Fibroblast of mammary gland (primary cell): ENCODE data around the gene PTPRM.
A peak's percentile ranks its signal among the peaks of the same experiment; 100 is the strongest.

Experiments
- DNase-seq: peaks from one replicate; pipeline ENCODE4 v3.0.0-alpha.2; 2010; ENCODE audit warnings: low read depth
- H3K4me3 ChIP-seq: 2 replicates; pipeline ENCODE4 v1.5.1; 2011; ENCODE audit warnings: low read depth, mild to moderate bottlenecking, low read length, moderate library complexity; ENCODE audit not compliant: control insufficient read depth
- CTCF ChIP-seq: conservative IDR thresholded peaks from 2 replicates; pipeline ENCODE4 v1.5.1; 2011; ENCODE audit warnings: low read depth, low read length, inconsistent platforms; ENCODE audit not compliant: control insufficient read depth, insufficient read depth

Gene PTPRM

DNA sequence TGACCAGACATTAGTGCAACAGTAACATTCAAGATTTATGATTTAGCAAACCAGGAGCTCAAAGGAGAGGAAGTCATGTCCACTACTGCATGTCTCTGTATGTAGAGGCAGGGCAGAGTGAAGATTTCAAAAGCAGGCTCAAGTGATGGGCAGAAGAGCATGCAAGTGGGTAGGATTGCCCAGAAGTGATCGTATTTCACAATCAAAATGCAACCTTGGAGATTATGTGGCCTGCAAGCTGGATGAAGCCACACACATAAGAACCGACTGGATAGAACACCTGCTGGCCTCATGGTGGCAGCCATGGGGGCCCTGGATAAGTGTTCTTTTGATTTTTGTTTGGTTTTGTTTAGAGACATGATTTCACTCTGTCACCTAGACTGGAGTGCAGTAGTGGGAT is 755.4 kb downstream of the PTPRM start:
- no peak overlapping the region for H3K4me3 ChIP-seq
- no peak for TF ChIP-seq CTCF
- DNase-seq = no peak

DNA sequence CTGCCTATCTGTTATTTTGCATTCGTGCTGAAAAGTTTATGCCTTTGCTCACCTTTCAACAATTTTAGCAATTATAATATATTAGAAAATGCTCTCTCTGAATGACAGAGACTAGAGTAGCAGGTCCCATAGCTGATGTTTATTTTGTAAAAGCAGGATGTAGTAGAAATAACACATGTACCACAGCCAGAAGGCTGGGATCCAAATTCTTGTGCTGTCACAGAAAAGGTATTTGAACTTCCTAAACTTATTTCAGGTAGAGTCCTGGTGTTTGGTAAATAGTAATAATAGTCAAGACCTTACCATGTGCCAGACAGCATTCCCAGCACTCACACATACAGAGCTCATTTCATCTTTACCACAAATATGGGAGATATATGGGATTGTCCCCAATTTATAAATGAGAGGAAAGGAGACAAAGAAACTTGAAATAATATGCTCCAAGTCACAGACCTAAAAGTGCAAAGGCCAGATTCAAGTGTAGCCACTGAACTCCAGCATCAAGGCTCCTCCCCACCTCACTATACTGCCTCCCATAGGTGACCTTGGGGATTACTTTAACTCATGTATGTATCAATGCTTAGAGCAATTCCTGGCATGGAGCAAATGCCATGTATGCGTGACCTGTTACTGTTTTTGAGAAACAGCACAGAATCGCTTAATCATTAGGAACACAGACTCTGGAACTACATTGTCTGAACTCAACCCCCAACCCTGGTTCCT is 757.4 kb downstream of the PTPRM start:
- peak; percentile 11 for TF ChIP-seq CTCF
- no peak overlapping the region for H3K4me3 ChIP-seq
- DNase-seq = no peak

DNA sequence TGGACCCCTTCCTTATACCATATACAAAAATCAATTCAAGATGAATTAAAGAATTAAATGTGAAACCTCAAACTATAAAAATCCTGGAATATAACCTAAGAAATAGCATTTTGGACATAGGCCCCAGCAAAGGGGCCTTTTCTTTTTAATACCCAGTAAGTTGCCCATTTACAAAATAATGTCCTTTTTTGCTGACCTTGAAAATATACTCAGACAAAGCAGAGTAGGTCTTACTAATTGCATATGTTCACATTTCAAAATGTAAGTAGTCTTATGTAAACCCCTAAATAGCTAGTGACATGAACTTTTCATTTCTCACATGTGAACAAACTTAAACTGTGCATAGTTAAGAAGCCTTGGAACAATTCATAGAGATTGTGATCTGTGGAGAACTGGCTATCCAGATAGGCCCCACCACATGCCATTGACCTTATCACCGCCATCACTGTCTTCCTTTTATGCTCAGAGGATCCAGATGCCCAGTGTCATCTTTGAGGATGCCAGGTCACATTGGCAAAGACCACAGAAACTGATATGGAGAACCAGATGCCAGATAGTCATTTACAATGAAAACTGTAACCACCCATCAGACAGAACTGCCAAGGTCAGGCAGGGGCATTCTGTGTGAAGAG is 759.8 kb downstream of the PTPRM start:
- DNase-seq = no peak
- no peak for TF ChIP-seq CTCF
- no peak overlapping the region for H3K4me3 ChIP-seq

- TF ChIP-seq CTCF = no peak
- no peak for DNase-seq
- no peak overlapping the region for H3K4me3 ChIP-seq
Measured at GRCh38 chr18:8328126-8328525, 761.0 kb downstream of the PTPRM start.

DNA sequence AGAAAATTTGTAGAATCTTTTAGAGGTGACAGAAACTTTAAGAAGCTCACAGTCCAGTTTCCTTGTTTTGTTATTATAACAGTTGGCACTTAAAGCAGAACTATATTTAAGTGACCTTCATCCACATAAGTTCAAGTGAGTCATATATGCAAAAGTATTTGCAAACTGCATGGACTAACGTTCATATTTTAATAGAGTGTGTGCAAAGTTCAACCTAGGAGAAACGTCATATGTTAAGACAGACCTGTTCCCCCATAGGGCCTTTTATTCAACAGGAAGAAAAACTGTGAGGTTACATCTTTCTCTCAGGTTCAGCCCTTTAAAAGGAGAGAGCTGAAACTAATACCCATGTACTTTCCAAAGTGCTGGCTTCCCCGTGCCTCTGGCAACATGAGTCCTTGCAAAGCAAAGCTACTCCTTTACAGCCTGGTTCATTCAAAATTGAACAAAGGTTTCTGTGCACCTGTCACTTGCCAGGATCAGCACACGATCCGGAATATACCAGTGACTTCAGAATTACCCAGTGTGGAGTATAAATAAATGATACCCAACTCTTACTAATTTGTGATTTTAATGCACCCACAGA is 762.2 kb downstream of the PTPRM start:
- peak; percentile 74 for DNase-seq
- no peak overlapping the region for H3K4me3 ChIP-seq
- TF ChIP-seq CTCF = no peak

DNA sequence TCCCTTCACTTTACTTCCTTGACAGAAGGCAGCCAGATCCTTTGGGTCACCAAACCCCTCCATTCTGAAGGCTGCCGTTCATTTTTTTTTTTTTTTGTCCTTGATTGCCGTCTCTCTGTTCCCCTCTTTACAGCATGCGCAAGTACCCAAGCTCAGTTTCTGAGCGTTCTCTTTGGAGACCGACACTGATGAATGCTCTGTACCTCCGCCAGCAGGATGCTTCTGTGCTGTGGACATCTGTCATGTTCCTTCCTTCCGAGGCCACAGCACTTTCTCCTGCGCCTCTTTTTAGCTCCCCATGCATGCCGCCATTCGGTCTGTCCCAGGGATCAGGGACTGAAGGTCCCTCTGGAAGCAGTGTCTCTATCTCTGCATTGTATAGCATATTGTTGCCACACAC is 763.5 kb downstream of the PTPRM start:
- no peak for DNase-seq
- TF ChIP-seq CTCF = no peak
- no peak overlapping the region for H3K4me3 ChIP-seq
